Naive thymus-derived CD8-positive, alpha-beta T cell (primary cell): ENCODE results near the gene LRRTM2. TPM values are rescaled to one million over a fixed set of nuclear protein-coding genes. Genes with fewer than 3 reads are reported as not detected.

ENCODE experiments used
- ATAC-seq, 2 donors: fragments of 150-1000 bp; cut with Tn5 transposase in 1 of 2; sonication (Bioruptor Pico), chemical (Tn5 transposase) in 1 of 2; 1 replicate in 1 of 2; 2 replicates in 1 of 2; pipeline ENCODE4 v1.10.0; 2021; ENCODE audit warnings: mild to moderate bottlenecking in 2 of 2, moderate library complexity in 2 of 2
- POLR2A ChIA-PET: fragments of 350-600 bp; sonication (Branson Sonifier 250); formaldehyde crosslinking; loops from one replicate; lab custom pipeline; 2021; ENCODE audit warnings: antibody characterized with exemption; lab: Charles Lee
- DNase-seq, 10 donors: peaks; one replicate each; pipeline versions ENCODE4 v3.0.0 to v3.0.0-alpha.2; 2020 to 2022
- H3K27ac Mint-ChIP-seq, 10 donors: one replicate each; pipeline ENCODE4 v1.8.0; 2020 to 2022; ENCODE audit warnings: mild to moderate bottlenecking in 10 of 10, mixed read lengths in 10 of 10, moderate library complexity in 4 of 10, inconsistent platforms in 1 of 10
- H3K27me3 Mint-ChIP-seq, 5 donors: one replicate each; pipeline ENCODE4 v1.8.0; 2021 to 2022; ENCODE audit warnings: mixed read lengths in 5 of 5
- H3K36me3 Mint-ChIP-seq, 3 donors: one replicate each; pipeline ENCODE4 v1.8.0; 2020 to 2022; ENCODE audit warnings: mixed read lengths in 3 of 3, mild to moderate bottlenecking in 2 of 3, inconsistent platforms in 1 of 3
- H3K4me1 Mint-ChIP-seq, 4 donors: one replicate each; pipeline ENCODE4 v1.8.0; 2021 to 2022; ENCODE audit warnings: mixed read lengths in 4 of 4
- H3K4me3 Mint-ChIP-seq, 10 donors: one replicate each; pipeline ENCODE4 v1.8.0; 2020 to 2022; ENCODE audit warnings: mild to moderate bottlenecking in 10 of 10, mixed read lengths in 10 of 10, moderate library complexity in 6 of 10, inconsistent platforms in 1 of 10
- H3K9me3 Mint-ChIP-seq, 9 donors: one replicate each; pipeline ENCODE4 v1.8.0; 2020 to 2022; ENCODE audit warnings: mixed read lengths in 9 of 9, mild to moderate bottlenecking in 3 of 9, inconsistent platforms in 1 of 9, moderate library complexity in 1 of 9
- polyA plus RNA-seq, 3 donors: library from polyadenylated mRNA; unstranded; fragments of 300-500 nt; fragmentation: Illumina TruSeq; gene quantifications; one replicate each; pipeline ENCODE4 v1.2.3, GENCODE V29; 2021
- total RNA-seq, 8 experiments: library from RNA in 2 of 8; stranded (reverse) in 2 of 8; gene quantifications; one replicate each; pipeline ENCODE4 v1.2.3 and lab custom pipeline; 2021 to 2026

Gene LRRTM2
- total and polyA plus RNA-seq, 5 experiments from 2014 or later: not detected

DNA sequence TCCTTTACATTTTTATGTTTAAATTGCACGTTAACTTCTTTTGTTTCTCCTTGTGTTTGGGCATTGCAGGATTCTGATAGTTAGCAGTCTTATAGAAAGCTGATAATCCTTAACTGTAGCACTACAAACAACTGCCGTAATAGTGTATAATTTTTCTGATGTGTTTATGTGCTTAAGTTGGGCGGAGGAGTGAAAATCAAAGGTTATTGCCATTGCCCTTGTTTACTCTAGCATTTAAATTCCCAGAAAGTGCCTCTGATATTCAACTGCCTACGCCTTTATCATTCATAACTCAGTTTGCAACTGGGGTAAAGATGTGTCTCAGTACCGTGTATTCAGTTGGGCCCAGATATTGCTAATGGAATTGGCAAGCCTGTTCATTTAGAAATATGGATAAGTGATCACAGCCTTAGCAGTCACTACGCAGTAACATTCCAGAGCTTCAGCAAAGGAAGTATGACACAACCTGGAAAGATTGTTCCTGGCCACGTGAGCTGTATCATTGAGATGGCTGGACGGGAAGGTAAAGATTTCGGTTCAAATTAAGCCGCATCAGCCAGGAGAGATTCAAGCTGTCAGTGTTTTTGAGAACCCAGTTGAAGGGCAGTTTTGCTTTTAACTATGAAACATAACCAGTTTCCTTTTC, 28.1 kb upstream of the LRRTM2 start:
- Mint-ChIP-seq H3K4me3 (no peak overlapping the region), H3K9me3 (no peaks in the 10 kb centered on the region), H3K27ac (no peak overlapping the region), H3K36me3 (no peaks in the 10 kb centered on the region), H3K27me3 (peaks cover 1 to 37% (median 6%) of the 10 kb centered on the region in 5 donors), H3K4me1 (peaks cover 0 to 10% (median 4%) of the 10 kb centered on the region in 4 donors)
- POLR2A ChIA-PET: no interaction called here
- ATAC-seq (no peak), DNase-seq (no peak)

DNA sequence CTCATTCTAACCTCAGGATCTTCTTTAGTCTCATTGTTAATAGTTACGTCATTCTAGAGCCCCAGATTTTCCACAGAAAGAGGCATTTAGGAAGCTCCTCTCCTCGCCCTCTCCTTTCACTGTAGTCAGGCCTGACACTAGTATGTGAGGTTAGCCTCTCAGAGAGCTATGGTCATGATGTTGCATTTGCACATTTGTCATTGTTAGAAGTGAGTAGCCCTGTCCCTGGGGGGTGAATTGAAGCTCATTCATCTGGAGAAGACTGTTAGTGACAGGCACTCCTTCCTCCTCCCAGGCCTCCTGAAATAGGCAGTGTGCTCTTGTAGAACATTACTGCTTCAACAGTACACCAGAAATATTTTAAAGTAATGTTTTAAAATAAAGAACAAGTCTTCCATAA, 26.6 kb upstream of the LRRTM2 start:
- ATAC-seq (no peak), DNase-seq (no peak)
- POLR2A ChIA-PET: no interaction called here
- H3K36me3 Mint-ChIP-seq: no peaks in the 10 kb centered on the region
- H3K4me3 Mint-ChIP-seq: no peak overlapping the region
- no peak overlapping the region for H3K27ac Mint-ChIP-seq
- H3K27me3 Mint-ChIP-seq: peaks cover 1 to 40% (median 6%) of the 10 kb centered on the region in 5 donors
- H3K4me1 Mint-ChIP-seq: peaks cover 0 to 10% (median 4%) of the 10 kb centered on the region in 4 donors
- no peaks in the 10 kb centered on the region for H3K9me3 Mint-ChIP-seq

DNA sequence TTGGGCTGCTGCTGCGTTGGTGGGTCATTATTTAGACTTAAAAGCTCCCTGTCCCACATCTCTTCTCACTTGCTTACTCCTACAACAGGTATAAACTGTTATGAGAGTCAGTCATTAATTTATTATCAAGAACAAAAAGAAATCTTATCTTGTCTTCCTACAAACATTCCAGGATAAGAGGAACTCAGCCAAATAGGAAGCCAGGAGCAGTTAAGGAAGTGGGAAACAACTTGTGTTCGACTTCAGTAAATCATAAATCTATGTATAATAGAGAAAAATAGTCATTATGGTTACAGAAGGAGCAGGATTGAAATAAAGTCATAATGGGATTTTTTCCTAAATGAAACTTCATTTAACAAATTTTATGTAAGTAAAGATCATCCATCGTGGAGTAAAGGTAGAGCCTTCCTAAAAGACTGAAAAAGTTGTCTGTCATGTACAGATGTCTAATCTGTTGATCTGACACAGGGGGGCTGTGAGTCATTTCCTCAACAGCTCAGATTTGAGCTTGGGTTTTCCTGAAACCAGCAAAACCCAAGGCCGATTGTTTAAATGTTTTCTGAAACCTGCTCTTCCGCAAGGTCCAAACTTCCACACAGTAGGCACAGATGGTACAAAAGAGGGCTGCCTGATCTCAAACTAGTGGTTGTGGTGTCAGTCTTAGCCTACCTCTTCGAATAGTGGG, 25.3 kb upstream of the LRRTM2 start:
- Mint-ChIP-seq H3K9me3 (no peaks in the 10 kb centered on the region), H3K4me3 (no peak overlapping the region), H3K4me1 (peaks cover 0 to 10% (median 4%) of the 10 kb centered on the region in 4 donors), H3K27me3 (peaks cover 1 to 40% (median 6%) of the 10 kb centered on the region in 5 donors), H3K27ac (no peak overlapping the region), H3K36me3 (no peaks in the 10 kb centered on the region)
- ATAC-seq (no peak), DNase-seq (no peak)
- POLR2A ChIA-PET: no interaction called here

DNA sequence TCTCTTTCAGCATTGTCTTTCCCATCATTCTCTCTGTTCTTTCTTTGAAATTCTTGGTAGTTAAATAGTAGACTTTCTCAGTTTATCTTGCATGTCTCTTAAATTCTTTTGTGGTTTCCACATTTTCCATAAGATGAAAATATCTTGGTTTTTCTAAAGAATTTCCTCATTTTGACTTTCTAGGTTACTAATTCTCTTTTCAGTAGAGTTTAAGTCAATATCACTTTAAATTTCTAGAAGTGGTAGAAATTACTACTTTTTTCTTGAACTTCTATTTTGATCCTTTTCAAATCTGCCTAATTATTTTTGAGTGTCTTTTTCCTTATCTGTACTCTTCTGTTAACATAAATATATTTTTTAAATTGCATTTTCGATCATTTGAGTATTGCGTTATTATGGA, 23.6 kb upstream of the LRRTM2 start:
- peaks cover 1 to 50% (median 13%) of the 10 kb centered on the region in 5 donors for H3K27me3 Mint-ChIP-seq
- peaks cover 0 to 2% (median 0%) of the 10 kb centered on the region in 9 donors for H3K9me3 Mint-ChIP-seq
- no peaks in the 10 kb centered on the region for H3K36me3 Mint-ChIP-seq
- no peak overlapping the region for H3K27ac Mint-ChIP-seq
- no peak overlapping the region for H3K4me3 Mint-ChIP-seq
- peaks cover 0 to 10% (median 4%) of the 10 kb centered on the region in 4 donors for H3K4me1 Mint-ChIP-seq
- ATAC-seq (no peak), DNase-seq (no peak)
- POLR2A ChIA-PET: no interaction called here

DNA sequence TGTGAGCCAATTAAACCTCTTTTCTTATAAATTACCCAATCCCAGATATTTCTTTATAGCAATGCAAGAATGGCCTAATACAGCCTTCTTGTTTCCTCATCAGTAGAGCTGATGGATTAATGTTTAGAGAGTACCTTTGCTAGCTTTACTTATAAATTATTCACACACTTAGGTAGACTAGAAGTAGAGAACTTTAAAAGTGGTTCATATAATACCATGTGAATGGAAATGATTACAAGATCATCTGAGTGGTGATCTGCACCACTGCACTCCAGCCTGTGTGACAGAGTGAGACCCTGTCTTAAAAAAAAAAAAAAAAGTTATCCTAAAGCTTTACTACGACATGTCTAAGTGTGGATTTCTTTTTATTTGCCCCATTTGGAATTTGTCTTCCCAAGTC, 23.2 kb upstream of the LRRTM2 start:
- POLR2A ChIA-PET: no interaction called here
- H3K36me3 Mint-ChIP-seq: no peaks in the 10 kb centered on the region
- peaks cover 0 to 2% (median 0%) of the 10 kb centered on the region in 9 donors for H3K9me3 Mint-ChIP-seq
- no peak overlapping the region for H3K27ac Mint-ChIP-seq
- peaks cover 0 to 10% (median 4%) of the 10 kb centered on the region in 4 donors for H3K4me1 Mint-ChIP-seq
- ATAC-seq (no peak), DNase-seq (no peak)
- no peak overlapping the region for H3K4me3 Mint-ChIP-seq
- peaks cover 1 to 48% (median 12%) of the 10 kb centered on the region in 5 donors for H3K27me3 Mint-ChIP-seq

DNA sequence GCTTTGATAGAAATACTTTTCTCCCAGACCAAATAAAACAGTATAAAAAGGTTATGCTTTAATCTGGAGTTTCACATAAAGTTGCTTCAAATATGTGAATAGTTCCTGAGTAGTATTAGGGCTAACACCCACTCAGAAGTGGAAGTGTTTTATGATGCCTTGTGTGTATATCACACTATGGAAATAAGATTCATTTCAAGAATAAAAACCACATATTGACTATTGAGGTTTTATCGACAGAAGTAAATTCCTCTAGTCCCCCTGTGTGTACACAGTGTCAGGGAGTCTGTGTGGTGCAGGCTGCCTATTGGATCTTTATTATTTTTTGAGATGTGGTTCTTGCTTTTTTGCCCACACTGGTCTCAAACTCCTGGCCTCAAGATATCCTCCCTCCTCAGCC, 20.8 kb upstream of the LRRTM2 start:
- peaks cover 0 to 13% (median 6%) of the 10 kb centered on the region in 9 donors for H3K9me3 Mint-ChIP-seq
- POLR2A ChIA-PET: no interaction called here
- peaks cover 0 to 8% (median 3%) of the 10 kb centered on the region in 4 donors for H3K4me1 Mint-ChIP-seq
- no peak for ATAC-seq
- H3K27me3 Mint-ChIP-seq: peaks cover 1 to 32% (median 8%) of the 10 kb centered on the region in 5 donors
- H3K36me3 Mint-ChIP-seq: peaks cover 0 to 4% (median 4%) of the 10 kb centered on the region in 3 donors
- no peak overlapping the region for H3K27ac Mint-ChIP-seq
- H3K4me3 Mint-ChIP-seq: no peak overlapping the region
- no peak for DNase-seq

DNA sequence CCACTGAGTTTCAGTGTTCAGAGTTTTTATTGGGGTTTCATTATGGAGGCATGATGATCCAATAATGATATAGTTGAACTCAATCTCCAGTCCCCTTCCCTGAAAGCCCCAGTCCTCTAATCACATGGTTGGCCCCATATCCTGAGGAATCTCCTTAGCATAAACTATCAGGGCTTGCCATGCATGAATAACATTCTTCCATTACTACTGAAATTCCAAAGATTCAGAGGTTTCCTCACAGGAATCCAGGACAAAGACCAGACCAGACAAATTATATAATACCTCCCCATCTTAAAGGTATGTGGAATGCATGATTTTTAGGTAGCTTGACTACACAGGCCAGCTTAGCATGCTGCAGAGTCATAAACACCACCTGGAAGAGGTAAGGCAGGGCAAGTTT, 15.5 kb upstream of the LRRTM2 start:
- POLR2A ChIA-PET: no interaction called here
- Mint-ChIP-seq H3K4me3 (no peak overlapping the region), H3K27me3 (peaks cover 0 to 13% (median 7%) of the 10 kb centered on the region in 5 donors), H3K4me1 (no peaks in the 10 kb centered on the region), H3K36me3 (peaks cover 0 to 16% (median 12%) of the 10 kb centered on the region in 3 donors), H3K9me3 (peaks cover 3 to 24% (median 21%) of the 10 kb centered on the region in 9 donors), H3K27ac (no peak overlapping the region)
- ATAC-seq (no peak), DNase-seq (no peak)

DNA sequence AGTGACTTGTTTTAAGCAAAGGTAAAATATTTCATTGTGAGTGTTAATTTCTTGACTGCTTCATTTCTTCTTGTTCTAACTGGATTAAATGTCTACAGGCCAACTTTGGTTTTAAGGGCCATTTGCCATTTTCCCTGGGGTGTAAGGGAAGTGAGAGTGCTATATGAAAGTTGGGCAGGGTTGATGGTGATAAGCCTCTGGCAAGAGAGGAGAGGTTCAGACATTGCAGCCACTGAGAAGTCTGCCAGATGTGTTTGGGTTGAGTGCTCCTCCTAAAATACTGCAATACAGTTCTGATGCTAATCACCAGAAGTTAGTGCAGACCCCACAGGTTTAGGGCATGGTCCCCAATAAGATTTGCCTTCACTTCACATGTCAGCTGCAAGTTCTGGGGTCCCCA, 14.9 kb upstream of the LRRTM2 start:
- POLR2A ChIA-PET: no interaction called here
- Mint-ChIP-seq H3K4me1 (no peaks in the 10 kb centered on the region), H3K27me3 (peaks cover 0 to 9% (median 6%) of the 10 kb centered on the region in 5 donors), H3K36me3 (peaks cover 0 to 16% (median 12%) of the 10 kb centered on the region in 3 donors), H3K9me3 (peaks cover 3 to 24% (median 21%) of the 10 kb centered on the region in 9 donors), H3K4me3 (no peak overlapping the region), H3K27ac (no peak overlapping the region)
- DNase-seq (no peak), ATAC-seq (no peak)

DNA sequence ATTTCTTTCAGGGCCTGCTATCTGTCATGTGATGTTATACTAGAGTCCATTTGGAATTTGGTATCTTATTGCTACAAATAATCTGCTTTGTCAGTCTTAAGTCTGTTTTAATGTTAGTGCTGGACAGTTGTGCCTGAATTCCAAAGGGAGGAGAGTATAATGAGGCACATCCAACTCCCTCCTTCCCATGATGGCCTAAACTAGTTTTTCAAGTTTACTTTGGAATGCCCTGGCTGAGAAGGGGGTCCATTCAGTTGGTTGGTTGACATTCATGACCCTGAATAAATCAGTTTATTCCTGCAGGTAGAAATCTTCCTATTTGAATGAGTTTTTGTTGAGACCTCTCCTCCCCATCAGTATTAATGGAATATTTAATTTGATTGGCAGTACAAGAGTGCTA, 9.4 kb upstream of the LRRTM2 start:
- DNase-seq: no peak
- Mint-ChIP-seq H3K27ac (no peak overlapping the region), H3K36me3 (peaks cover 0 to 3% (median under 1%) of the 10 kb centered on the region in 3 donors), H3K4me1 (peaks cover 0 to 1% (median 0%) of the 10 kb centered on the region in 4 donors), H3K4me3 (no peak overlapping the region), H3K9me3 (peaks cover 0 to 3% (median under 1%) of the 10 kb centered on the region in 9 donors), H3K27me3 (peaks cover 8 to 29% (median 11%) of the 10 kb centered on the region in 5 donors)
- POLR2A ChIA-PET: no interaction called here
- ATAC-seq: no peak

DNA sequence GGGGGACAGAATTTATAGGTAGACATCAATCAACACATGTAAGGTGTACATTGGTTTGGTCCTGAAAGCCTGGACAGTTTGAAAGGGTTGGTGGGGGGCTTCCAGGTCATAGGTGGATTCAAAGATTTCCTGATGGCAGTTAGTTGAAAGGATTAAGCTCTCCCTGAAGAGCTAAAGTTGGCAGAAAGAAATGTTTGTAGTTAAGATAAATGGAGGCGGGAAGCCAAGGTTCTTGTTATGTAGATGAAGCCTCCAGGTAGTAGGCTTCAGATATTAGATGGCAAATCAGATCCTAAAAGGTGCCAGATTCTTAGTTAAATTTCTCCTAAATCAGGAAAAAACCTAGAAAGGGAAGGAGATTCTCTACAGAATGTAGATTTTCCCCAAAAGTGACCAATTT, 9.0 kb upstream of the LRRTM2 start:
- Mint-ChIP-seq H3K4me3 (no peak overlapping the region), H3K36me3 (peaks cover 0 to 3% (median 0%) of the 10 kb centered on the region in 3 donors), H3K27me3 (peaks cover 8 to 31% (median 11%) of the 10 kb centered on the region in 5 donors)

DNA sequence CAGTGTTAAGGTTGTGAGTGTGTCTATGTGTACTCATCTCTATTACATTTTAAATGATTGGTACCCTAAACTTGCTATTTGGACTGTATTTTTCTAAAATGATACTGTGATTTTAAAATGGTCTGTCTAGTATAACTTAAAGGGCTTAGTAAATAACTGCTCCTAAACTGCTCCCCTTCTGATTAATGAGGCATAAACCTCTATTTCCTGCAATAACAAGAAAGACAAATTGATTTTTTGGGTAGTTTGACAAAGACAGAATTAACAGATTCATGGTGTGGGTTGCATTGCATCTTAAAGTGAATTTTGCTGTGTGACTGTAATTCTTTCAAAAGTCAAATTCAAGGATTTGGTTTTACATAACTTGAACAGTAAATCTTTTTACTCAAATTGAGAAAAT, 8.1 kb upstream of the LRRTM2 start:
- no peak overlapping the region for H3K4me3 Mint-ChIP-seq
- POLR2A ChIA-PET: no interaction called here
- H3K36me3 Mint-ChIP-seq: no peaks in the 10 kb centered on the region
- ATAC-seq: no peak
- peaks cover 8 to 31% (median 10%) of the 10 kb centered on the region in 5 donors for H3K27me3 Mint-ChIP-seq
- H3K4me1 Mint-ChIP-seq: peaks cover 0 to 1% (median 0%) of the 10 kb centered on the region in 4 donors
- no peak overlapping the region for H3K27ac Mint-ChIP-seq
- H3K9me3 Mint-ChIP-seq: no peaks in the 10 kb centered on the region
- DNase-seq: no peak

More for the DNA sequence above, 9.0 kb upstream of the LRRTM2 start:
- no peak overlapping the region for H3K27ac Mint-ChIP-seq
- DNase-seq: no peak
- peaks cover 0 to 1% (median 0%) of the 10 kb centered on the region in 4 donors for H3K4me1 Mint-ChIP-seq
- H3K9me3 Mint-ChIP-seq: no peaks in the 10 kb centered on the region
- ATAC-seq: no peak
- POLR2A ChIA-PET: no interaction called here

DNA sequence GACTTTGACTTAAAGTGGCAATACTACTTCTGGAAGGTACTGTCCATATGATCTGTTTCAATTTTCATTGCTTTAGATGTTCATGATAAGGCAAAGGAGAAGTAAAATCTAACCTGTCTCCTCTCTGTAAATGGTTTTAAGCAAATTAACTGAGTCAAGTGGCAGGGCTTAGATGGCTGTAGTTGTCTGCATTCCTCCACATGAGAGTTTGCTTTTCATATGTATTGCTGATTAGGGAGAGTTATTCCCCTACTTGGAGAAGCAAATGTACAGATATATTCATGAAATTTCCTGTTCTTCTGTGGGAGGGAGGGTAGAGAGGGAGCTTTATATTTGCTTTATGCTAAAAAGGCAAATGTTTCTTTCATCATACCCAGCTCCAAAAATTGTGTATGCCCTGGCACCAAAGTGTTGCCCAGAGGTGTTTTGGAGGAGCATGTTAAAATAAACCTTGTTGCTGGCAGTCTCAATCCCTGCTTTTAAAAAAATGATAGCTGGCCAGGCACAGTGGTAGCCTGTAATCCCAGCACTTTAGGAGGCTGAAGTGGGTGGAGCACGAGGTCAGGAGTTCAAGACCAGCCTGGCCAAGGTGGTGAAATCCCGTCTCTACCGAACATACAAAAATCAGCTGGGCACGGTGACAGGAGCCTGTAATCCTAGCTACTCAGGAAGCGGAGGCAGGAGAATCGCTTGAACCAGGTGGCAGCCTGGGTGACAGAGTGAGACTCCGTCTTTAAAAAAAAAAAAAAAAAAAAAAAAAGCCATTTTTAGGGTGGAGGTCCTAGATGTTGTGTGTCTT, 3.5 kb upstream of the LRRTM2 start:
- no peak for ATAC-seq
- H3K27ac Mint-ChIP-seq: no peak overlapping the region
- H3K4me3 Mint-ChIP-seq: no peak overlapping the region
- POLR2A ChIA-PET: interaction anchor here (0.7 kb wide), 1 partner anchor 373 kb away, joined by 4 read pairs; no protein-coding TSS in a partner anchor
- H3K27me3 Mint-ChIP-seq: peaks cover 7 to 53% (median 25%) of the 10 kb centered on the region in 5 donors
- peaks cover 0 to 1% (median under 1%) of the 10 kb centered on the region in 4 donors for H3K4me1 Mint-ChIP-seq
- DNase-seq: no peak
- H3K9me3 Mint-ChIP-seq: peaks cover 0 to 4% (median 0%) of the 10 kb centered on the region in 9 donors
- H3K36me3 Mint-ChIP-seq: peaks cover 0 to 5% (median 0%) of the 10 kb centered on the region in 3 donors
